ENCODE measurements around the gene RNF186.
"Not testable (repeated sequence)": the region's sequence is repeated elsewhere in the genome, so short reads cannot be mapped to it uniquely, and the experiment has no call there.

RNF186 gene

GRCh38 chr1:19798486-19799229 is 16.4 kb downstream of the RNF186 start:
- CTCF ChIA-PET, result interaction anchor here (1.2 to 1.7 kb wide), 3 partner anchors 11 to 37 kb away, joined by 3 to 4 read pairs (median 4); no protein-coding TSS in a partner anchor
- no peak for TF ChIP-seq CTCF (IDR thresholded peaks at IDR 0.05; ENCODE audit: control extremely low read depth, extremely low read depth, low read depth, missing control alignments)
- DNase-seq (ENCODE audit: extremely low spot score), result no peak
- POLR2A ChIA-PET, result no interaction called here

GRCh38 chr1:19797827-19798226 is 17.3 kb downstream of the RNF186 start:
- TF ChIP-seq CTCF (IDR thresholded peaks at IDR 0.05; ENCODE audit: control extremely low read depth, extremely low read depth, low read depth, missing control alignments), result no peak
- ChIA-PET CTCF (interaction anchor here (0.7 to 1.7 kb wide), 4 partner anchors 9 to 14 kb away, joined by 3 to 4 read pairs (median 4); no protein-coding TSS in a partner anchor), POLR2A (no interaction called here)
- DNase-seq (ENCODE audit: extremely low spot score), result no peak

- DNase-seq (ENCODE audit: extremely low spot score), result no peak
- ChIA-PET POLR2A (no interaction called here), CTCF (no interaction called here)
- TF ChIP-seq CTCF (IDR thresholded peaks at IDR 0.05; ENCODE audit: control extremely low read depth, extremely low read depth, low read depth, missing control alignments), result no peak
Measured at GRCh38 chr1:19794583-19794982, 20.5 kb downstream of the RNF186 start.

GRCh38 chr1:19793360-19794046 is 21.6 kb downstream of the RNF186 start:
- no peak for TF ChIP-seq CTCF (IDR thresholded peaks at IDR 0.05; ENCODE audit: control extremely low read depth, extremely low read depth, low read depth, missing control alignments)
- DNase-seq (ENCODE audit: extremely low spot score), result peak; percentile 39
- POLR2A ChIA-PET, result no interaction called here
- CTCF ChIA-PET, result interaction anchor here (1.5 kb wide), 1 partner anchor 18 kb away, joined by 6 read pairs; no protein-coding TSS in a partner anchor

- ChIA-PET CTCF (interaction anchor here (1.5 to 2.4 kb wide), 3 partner anchors 10 to 30 kb away, joined by 3 to 8 read pairs (median 6); no protein-coding TSS in a partner anchor), POLR2A (interaction anchor here (0.7 kb wide), 1 partner anchor 16 kb away, joined by 4 read pairs; no protein-coding TSS in a partner anchor)
- TF ChIP-seq CTCF (IDR thresholded peaks at IDR 0.05; ENCODE audit: control extremely low read depth, extremely low read depth, low read depth, missing control alignments), result no peak
- no peak for DNase-seq (ENCODE audit: extremely low spot score)
Measured at GRCh38 chr1:19792237-19793002, 22.7 kb downstream of the RNF186 start.

- CTCF ChIA-PET, result interaction anchor here (1.4 to 2.4 kb wide), 3 partner anchors 19 to 28 kb away, joined by 3 to 8 read pairs (median 5); no protein-coding TSS in a partner anchor
- POLR2A ChIA-PET; DNase-seq (ENCODE audit: extremely low spot score): not testable (repeated sequence)
Measured at GRCh38 chr1:19790061-19790975, 24.8 kb downstream of the RNF186 start.
